Panc1 (cell line): ENCODE data around the gene TPPP. TPM values are rescaled to one million over a fixed set of nuclear protein-coding genes. Genes with fewer than 3 reads are reported as not detected.

Experiments used
- ATAC-seq: fragments of 200-7000 bp; cut with Tn5 transposase; 2 replicates; pipeline ENCODE4 v1.9.1; 2020; ENCODE audit warnings: mild to moderate bottlenecking, moderate library complexity
- BruUV-seq: library from RNA; stranded (reverse); fragments of 400-500 nt; replicated peaks from 2 replicates; lab custom pipeline; 2021; lab: Mats Ljungman, UMichigan
- CTCF ChIA-PET: fragments of 300-600 bp; sonication (Branson Sonifier 250); formaldehyde crosslinking; loops from one replicate; lab custom pipeline; 2022; ENCODE audit warnings: antibody characterized with exemption; lab: Charles Lee
- POLR2A ChIA-PET: fragments of 300-600 bp; sonication (Branson Sonifier 250); formaldehyde crosslinking; loops from one replicate; lab custom pipeline; 2022; ENCODE audit warnings: antibody characterized with exemption; lab: Charles Lee
- DNase-seq: peaks from one replicate; pipeline ENCODE4 v3.0.0-alpha.2; 2010; ENCODE audit warnings: low read depth, low spot score
- H3K27ac ChIP-seq: 2 replicates; pipeline ENCODE4 v1.5.1; 2011; ENCODE audit warnings: mild to moderate bottlenecking, low read length, inconsistent platforms
- H3K27me3 ChIP-seq: fragments of 200-500 bp; sonication (Bioruptor generic); 2 replicates; pipeline ENCODE4 v1.6.0; 2014; ENCODE audit warnings: low read length, inconsistent platforms; ENCODE audit not compliant: control insufficient read depth, insufficient read depth
- H3K36me3 ChIP-seq: fragments of 200-500 bp; sonication (Bioruptor generic); 2 replicates; pipeline ENCODE4 v1.5.1; 2014; ENCODE audit warnings: inconsistent platforms, mild to moderate bottlenecking, low read length, moderate library complexity; ENCODE audit not compliant: control insufficient read depth, insufficient read depth
- H3K4me1 ChIP-seq: 2 replicates; pipeline ENCODE4 v1.5.1; 2011; ENCODE audit warnings: inconsistent platforms, mild to moderate bottlenecking, low read length, moderate library complexity; ENCODE audit not compliant: control insufficient read depth, insufficient read depth
- H3K4me3 ChIP-seq, 2 experiments: 2 replicates each; pipeline ENCODE4 v1.5.1; 2011 to 2012; ENCODE audit warnings: low read depth in 2 of 2, low read length in 2 of 2, mild to moderate bottlenecking in 2 of 2, inconsistent platforms in 1 of 2, moderate library complexity in 1 of 2
- H3K9me3 ChIP-seq: fragments of 200-500 bp; sonication (Bioruptor generic); 2 replicates; pipeline ENCODE4 v1.5.1; 2014; ENCODE audit warnings: low read depth, mild to moderate bottlenecking, inconsistent platforms, low read length, moderate library complexity; ENCODE audit not compliant: control insufficient read depth, insufficient read depth
- CTCF ChIP-seq: fragments of 450-650 bp; IDR thresholded peaks from 2 replicates; pipeline ENCODE4 v1.5.1; 2017; ENCODE audit warnings: mild to moderate bottlenecking
- POLR2AphosphoS5 ChIP-seq: IDR thresholded peaks from 2 replicates; pipeline ENCODE4 v1.6.1; 2012; ENCODE audit warnings: mild to moderate bottlenecking, low read depth, low read length, moderate library complexity
- REST ChIP-seq, 2 experiments: IDR thresholded peaks; 2 replicates each; pipeline ENCODE4 v1.6.1; 2011 to 2012; ENCODE audit warnings: low read depth in 2 of 2, control low read depth in 1 of 2, low read length in 1 of 2, mild to moderate bottlenecking in 1 of 2, moderate library complexity in 1 of 2; ENCODE audit not compliant: insufficient read depth in 1 of 2
- SIN3A ChIP-seq: IDR thresholded peaks from 2 replicates; pipeline ENCODE4 v1.6.1; 2012; ENCODE audit warnings: low read depth, mild to moderate bottlenecking, low read length, moderate library complexity, borderline replicate concordance; ENCODE audit not compliant: insufficient read depth
- TCF7L2 ChIP-seq: IDR thresholded peaks from 2 replicates; pipeline ENCODE4 v1.6.1; 2011; ENCODE audit warnings: mild to moderate bottlenecking, low read depth, low read length, inconsistent platforms
- in situ Hi-C: cut with HindIII; loops from 2 replicates; pipeline ENCODE4 v1.10.0; 2016; ENCODE audit warnings: low sequenced_read_pairs, low pct_unique_long_range_greater_than_20kb
- intact Hi-C: fragments of 100-400 bp; cut with micrococcal nuclease; formaldehyde crosslinking; loops from one replicate; pipeline ENCODE4 v1.10.0; 2022; ENCODE audit not compliant: unreplicated experiment
- total RNA-seq: library from RNA; stranded (reverse); gene quantifications from one replicate; pipeline ENCODE4 v1.2.1, GENCODE V29; 2021; ENCODE audit not compliant: unreplicated experiment

Gene TPPP
- total RNA-seq, 1 experiment from 2014 or later: 0.98 TPM

- intact Hi-C loops (no loop called here), in situ Hi-C loops (no loop called here)
- no peak for DNase-seq
- Histone ChIP-seq H3K9me3 (no peaks in the 10 kb centered on the region), H3K4me3 (no peak overlapping the region), H3K4me1 (no peaks in the 10 kb centered on the region), H3K27me3 (no peaks in the 10 kb centered on the region), H3K36me3 (peaks cover 4% of the 10 kb centered on the region), H3K27ac (no peak overlapping the region)
- BruUV-seq: no TSS peak
- CTCF ChIA-PET: no interaction called here
- no peak for ATAC-seq
- POLR2A ChIA-PET: no interaction called here
- TF ChIP-seq SIN3A (no peak), REST (IDR thresholded peaks at IDR 0.05; ENCODE audit: insufficient read depth in 1 of 2, low read depth in 2 of 2, low read length in 1 of 2) (no peak)
Observed at GRCh38 chr5:626850-627249, 66.3 kb downstream of the TPPP start.

- Histone ChIP-seq H3K9me3 (no peaks in the 10 kb centered on the region), H3K27ac (no peak overlapping the region), H3K4me1 (no peaks in the 10 kb centered on the region), H3K36me3 (peaks cover 9% of the 10 kb centered on the region), H3K4me3 (no peak overlapping the region), H3K27me3 (no peaks in the 10 kb centered on the region)
- DNase-seq: no peak
- ATAC-seq: no peak
- in situ Hi-C loops: no loop called here
- intact Hi-C loops: no loop called here
- ChIA-PET POLR2A (no interaction called here), CTCF (no interaction called here)
- no peak for TF ChIP-seq TCF7L2
- no peak for TF ChIP-seq CTCF
- TF ChIP-seq SIN3A: no peak
- no peak for TF ChIP-seq POLR2AphosphoS5
- TF ChIP-seq REST (IDR thresholded peaks at IDR 0.05; ENCODE audit: insufficient read depth in 1 of 2, low read depth in 2 of 2, low read length in 1 of 2): no peak
- BruUV-seq: no TSS peak
Observed at GRCh38 chr5:625516-625915, 67.6 kb downstream of the TPPP start.
